ENCODE data around the gene XKR7. TPM values are rescaled to one million over a fixed set of nuclear protein-coding genes. Genes with fewer than 3 reads are reported as not detected.
"Not testable (repeated sequence)": the region's sequence is repeated elsewhere in the genome, so short reads cannot be mapped to it uniquely, and the experiment has no call there.

The XKR7 gene
- total RNA-seq, 1 donor from 2014 or later, result not detected

DNA sequence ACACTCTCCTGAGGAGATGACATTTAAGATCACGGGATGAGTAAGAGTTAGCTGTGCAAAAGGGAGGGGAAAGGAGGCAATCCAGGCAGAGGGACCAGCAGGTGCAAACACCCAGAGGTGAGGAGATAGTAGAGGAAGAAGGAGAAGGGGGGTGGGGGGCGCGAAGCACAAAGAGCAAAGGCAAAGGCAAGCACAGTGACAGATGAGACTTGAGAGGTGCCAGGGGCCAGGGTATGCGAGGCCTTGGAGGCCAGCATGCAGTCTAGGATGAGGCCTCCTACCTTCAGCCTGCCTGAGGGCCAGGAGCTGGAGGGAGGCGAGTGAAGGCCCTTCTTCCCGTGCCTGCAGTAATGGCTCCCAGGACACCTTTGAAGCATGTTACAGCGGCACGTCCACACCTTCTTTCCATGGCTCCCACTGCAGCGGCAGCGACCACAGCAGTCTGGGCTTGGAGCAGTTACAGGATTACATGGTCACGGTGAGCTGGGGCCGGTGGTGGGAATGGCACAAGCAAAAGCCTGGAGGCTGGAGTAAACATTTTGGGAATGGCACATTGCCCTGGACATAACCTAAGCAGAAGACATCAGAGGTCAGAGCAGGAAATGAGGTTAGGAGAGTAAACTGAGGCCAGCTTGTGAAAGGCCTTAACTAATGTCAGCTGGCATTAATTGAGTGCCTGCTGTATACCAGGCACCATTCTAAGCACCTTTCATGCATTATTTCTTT, 60.9 kb downstream of the XKR7 start:
- TF ChIP-seq CTCF (IDR thresholded peaks at IDR 0.05), result no peak
- Mint-ChIP-seq H3K4me1 (ENCODE audit: unreplicated experiment) (no peaks in the 10 kb centered on the region), H3K4me3 (ENCODE audit: unreplicated experiment) (no peak overlapping the region), H3K9me3 (ENCODE audit: unreplicated experiment) (no peaks in the 10 kb centered on the region), H3K36me3 (ENCODE audit: unreplicated experiment) (no peaks in the 10 kb centered on the region), H3K27ac (ENCODE audit: unreplicated experiment) (no peak overlapping the region), H3K27me3 (ENCODE audit: unreplicated experiment) (peaks cover 62% of the 10 kb centered on the region)
- DNase-seq (ENCODE audit: extremely low spot score, unreplicated experiment), result no peak

GRCh38 chr20:32029561-32029960, 61.6 kb downstream of the XKR7 start:
- Mint-ChIP-seq H3K4me3 (ENCODE audit: unreplicated experiment) (no peak overlapping the region), H3K36me3 (ENCODE audit: unreplicated experiment) (no peaks in the 10 kb centered on the region), H3K27ac (ENCODE audit: unreplicated experiment) (no peak overlapping the region), H3K4me1 (ENCODE audit: unreplicated experiment) (no peaks in the 10 kb centered on the region), H3K27me3 (ENCODE audit: unreplicated experiment) (peaks cover 57% of the 10 kb centered on the region), H3K9me3 (ENCODE audit: unreplicated experiment) (no peaks in the 10 kb centered on the region)
- no peak for DNase-seq (ENCODE audit: extremely low spot score, unreplicated experiment)
- TF ChIP-seq CTCF (IDR thresholded peaks at IDR 0.05), result no peak

DNA sequence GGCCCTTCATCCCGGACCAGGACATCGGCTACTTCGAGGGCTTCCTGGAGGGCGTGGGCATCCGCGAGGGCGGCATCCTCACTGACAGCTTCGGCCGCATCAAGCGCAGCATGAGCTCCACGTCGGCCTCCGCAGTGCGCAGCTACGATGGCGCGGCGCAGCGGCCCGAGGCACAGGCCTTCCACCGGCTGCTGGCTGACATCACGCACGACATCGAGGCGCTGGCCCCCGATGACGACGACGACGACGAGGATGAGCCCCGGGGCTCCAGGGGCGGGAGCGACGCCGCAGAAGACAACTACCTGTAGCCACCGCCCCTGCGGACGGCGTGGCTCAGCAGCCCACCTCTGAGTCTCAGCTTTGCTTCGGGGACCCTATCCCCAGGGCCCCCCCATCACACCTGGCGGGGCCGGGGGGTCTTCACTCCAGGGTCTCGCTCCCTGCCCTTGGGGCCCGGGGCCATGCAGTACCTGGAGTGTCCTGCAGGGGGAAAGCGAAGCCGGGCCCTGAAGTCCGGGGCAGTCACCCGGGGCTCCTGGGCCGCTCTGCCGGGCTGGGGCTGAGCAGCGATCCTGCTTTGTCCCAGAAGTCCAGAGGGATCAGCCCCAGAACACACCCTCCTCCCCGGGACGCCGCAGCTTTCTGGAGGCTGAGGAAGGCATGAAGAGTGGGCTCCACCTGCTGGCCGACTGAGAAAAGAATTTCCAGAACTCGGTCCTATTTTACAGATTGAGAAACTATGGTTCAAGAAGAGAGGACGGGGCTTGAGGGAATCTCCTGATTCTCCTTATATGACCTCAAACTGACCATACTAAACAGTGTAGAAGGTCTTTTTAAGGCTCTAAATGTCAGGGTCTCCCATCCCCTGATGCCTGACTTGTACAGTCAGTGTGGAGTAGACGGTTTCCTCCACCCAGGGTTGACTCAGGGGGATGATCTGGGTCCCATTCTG, 63.3 kb downstream of the XKR7 start:
- Mint-ChIP-seq H3K27me3 (ENCODE audit: unreplicated experiment) (peaks cover 62% of the 10 kb centered on the region), H3K27ac (ENCODE audit: unreplicated experiment) (no peak overlapping the region), H3K4me1 (ENCODE audit: unreplicated experiment) (peaks cover 3% of the 10 kb centered on the region), H3K4me3 (ENCODE audit: unreplicated experiment) (peak overlapping the region; percentile 6), H3K9me3 (ENCODE audit: unreplicated experiment) (no peaks in the 10 kb centered on the region), H3K36me3 (ENCODE audit: unreplicated experiment) (no peaks in the 10 kb centered on the region)
- peak; percentile 91 for DNase-seq (ENCODE audit: extremely low spot score, unreplicated experiment)
- peak; percentile 97 for TF ChIP-seq CTCF (IDR thresholded peaks at IDR 0.05)

DNA sequence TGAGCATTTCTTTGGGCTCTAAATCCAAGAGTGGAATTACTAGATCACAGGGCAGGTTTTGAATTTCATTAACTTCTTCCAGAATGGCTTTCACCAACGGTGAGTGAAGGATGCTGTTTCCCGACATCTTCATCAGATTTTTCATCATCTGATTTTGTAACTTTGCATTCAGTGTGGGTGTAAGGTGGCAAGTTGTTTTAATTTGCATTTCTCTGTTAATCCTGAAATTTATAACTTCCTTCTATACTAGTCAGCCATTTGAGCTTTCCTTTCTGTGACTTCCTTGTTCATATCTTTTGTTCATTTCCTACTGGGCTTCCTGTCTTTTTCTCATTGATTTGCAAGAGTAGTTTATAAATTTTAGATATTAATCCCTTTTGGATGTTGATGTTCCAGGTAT, 65.4 kb downstream of the XKR7 start:
- Mint-ChIP-seq H3K27me3 (ENCODE audit: unreplicated experiment) (peaks cover 69% of the 10 kb centered on the region), H3K4me3 (ENCODE audit: unreplicated experiment) (no peak overlapping the region), H3K27ac (ENCODE audit: unreplicated experiment) (no peak overlapping the region), H3K9me3 (ENCODE audit: unreplicated experiment) (no peaks in the 10 kb centered on the region), H3K36me3 (ENCODE audit: unreplicated experiment) (no peaks in the 10 kb centered on the region), H3K4me1 (ENCODE audit: unreplicated experiment) (peaks cover 9% of the 10 kb centered on the region)
- no peak for DNase-seq (ENCODE audit: extremely low spot score, unreplicated experiment)
- no peak for TF ChIP-seq CTCF (IDR thresholded peaks at IDR 0.05)

DNA sequence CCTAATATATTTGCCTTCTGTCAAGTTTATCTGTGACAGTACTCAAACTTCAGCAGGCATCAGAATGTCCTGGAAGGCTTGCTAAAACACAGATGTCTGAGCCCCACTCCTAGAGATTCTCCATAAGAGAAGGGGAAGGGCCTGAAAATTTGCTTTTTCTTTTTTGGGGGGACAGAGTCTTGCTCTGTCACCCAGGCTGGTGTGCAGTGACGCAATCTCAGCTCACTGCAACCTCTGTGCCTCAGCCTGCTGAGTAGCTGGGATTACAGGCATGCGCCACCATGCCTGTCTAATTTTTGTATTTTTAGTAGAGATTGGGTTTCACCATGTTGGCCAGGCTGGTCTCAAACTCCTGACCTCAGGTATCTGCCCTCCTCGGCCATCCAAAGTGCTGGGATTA, 65.8 kb downstream of the XKR7 start:
- not testable (repeated sequence) for H3K36me3 Mint-ChIP-seq (ENCODE audit: unreplicated experiment); H3K4me3 Mint-ChIP-seq (ENCODE audit: unreplicated experiment); DNase-seq (ENCODE audit: extremely low spot score, unreplicated experiment); H3K9me3 Mint-ChIP-seq (ENCODE audit: unreplicated experiment); H3K27ac Mint-ChIP-seq (ENCODE audit: unreplicated experiment); H3K4me1 Mint-ChIP-seq (ENCODE audit: unreplicated experiment)
- peaks cover 65% of the 10 kb centered on the region for H3K27me3 Mint-ChIP-seq (ENCODE audit: unreplicated experiment)
